NOMO-1 treated with DMSO at 0.1 percent for 48 hours (cell line): ENCODE data around the gene DLGAP1.
"Not testable (repeated sequence)": the region's sequence is repeated elsewhere in the genome, so short reads cannot be mapped to it uniquely, and the experiment has no call there.

Experiments used
- DNase-seq: peaks from one replicate; lab custom pipeline; 2025; ENCODE audit not compliant: unreplicated experiment; lab: John Stamatoyannopoulos, UW

The DLGAP1 gene

GRCh38 chr18:3597409-3598357 lies 857.4 kb downstream of the DLGAP1 start:
- DNase-seq: no peak

GRCh38 chr18:3596637-3597384 lies 858.3 kb downstream of the DLGAP1 start:
- DNase-seq: peak; percentile 65

GRCh38 chr18:3596324-3596636 lies 858.8 kb downstream of the DLGAP1 start:
- DNase-seq: no peak

- DNase-seq: peak; percentile 72
Observed at GRCh38 chr18:3595369-3596273, 859.5 kb downstream of the DLGAP1 start.

- DNase-seq: no peak
Observed at GRCh38 chr18:3594760-3595368, 860.2 kb downstream of the DLGAP1 start.

- DNase-seq: peak; percentile 60
Observed at GRCh38 chr18:3593904-3594759, 861.0 kb downstream of the DLGAP1 start.

GRCh38 chr18:3593381-3593903 lies 861.7 kb downstream of the DLGAP1 start:
- no peak for DNase-seq

- DNase-seq: no peak
Observed at GRCh38 chr18:3592864-3593263, 862.2 kb downstream of the DLGAP1 start.

- no peak for DNase-seq
Observed at GRCh38 chr18:3590096-3590630, 864.9 kb downstream of the DLGAP1 start.

GRCh38 chr18:3585656-3586509 lies 869.2 kb downstream of the DLGAP1 start:
- peak; percentile 66 for DNase-seq

GRCh38 chr18:3584897-3585460 lies 870.1 kb downstream of the DLGAP1 start:
- DNase-seq: no peak

- no peak for DNase-seq
Observed at GRCh38 chr18:3584266-3584861, 870.7 kb downstream of the DLGAP1 start.

- no peak for DNase-seq
Observed at GRCh38 chr18:3583873-3584247, 871.2 kb downstream of the DLGAP1 start.

GRCh38 chr18:3583106-3583872 lies 871.8 kb downstream of the DLGAP1 start:
- DNase-seq: peak; percentile 4

- no peak for DNase-seq
Observed at GRCh38 chr18:3581890-3582289, 873.2 kb downstream of the DLGAP1 start.

GRCh38 chr18:3580523-3581025 lies 874.5 kb downstream of the DLGAP1 start:
- not testable (repeated sequence) for DNase-seq

GRCh38 chr18:3579701-3580100 lies 875.4 kb downstream of the DLGAP1 start:
- DNase-seq: no peak
